ENCODE measurements around the gene CLSTN2. TPM values are rescaled to one million over a fixed set of nuclear protein-coding genes. Genes with fewer than 3 reads are reported as not detected.

CLSTN2 gene
- total and polyA plus RNA-seq, 2 of the 8 experiments (the other 6 are each of a cell fraction or from before 2014, with no cell fraction given) = 0.39 to 0.52 TPM

GRCh38 chr3:140077406-140077805, 142.4 kb downstream of the CLSTN2 start (continued):
- TF ChIP-seq CHD7 (IDR thresholded peaks at IDR 0.05; ENCODE audit: insufficient replicate concordance, low read length) (no peak), SIRT6 (IDR thresholded peaks at IDR 0.05; ENCODE audit: low read length) (no peak), CBX5 (IDR thresholded peaks at IDR 0.05; ENCODE audit: low read depth, low read length) (no peak), POLR2A (IDR thresholded peaks at IDR 0.05; ENCODE audit: control extremely low read depth in 1 of 2, low read depth in 2 of 2, low read length in 2 of 2) (no peak)

Data from H1 (cell line).